Mucosa of descending colon (tissue), 3 donors: ENCODE measurements around the gene NPR3. TPM values are rescaled to one million over a fixed set of nuclear protein-coding genes. Genes with fewer than 3 reads are reported as not detected.

Source experiments
- ATAC-seq: fragments of 200-7000 bp; cut with Tn5 transposase; one replicate; pipeline ENCODE4 v1.9.1; 2020; ENCODE audit warnings: mild to moderate bottlenecking, moderate library complexity
- DNase-seq, 3 donors: peaks; one replicate each; pipeline ENCODE4 v3.0.0-alpha.2; 2020
- H3K36me3 ChIP-seq: fragments of 200-600 bp; one replicate; pipeline ENCODE4 v1.8.0; 2021; ENCODE audit warnings: low read depth, mild to moderate bottlenecking
- H3K4me1 ChIP-seq: fragments of 200-600 bp; one replicate; pipeline ENCODE4 v1.8.0; 2021; ENCODE audit warnings: low read depth, mild to moderate bottlenecking
- H3K4me3 ChIP-seq: fragments of 200-600 bp; one replicate; pipeline ENCODE4 v1.8.0; 2021; ENCODE audit warnings: mild to moderate bottlenecking
- H3K9me3 ChIP-seq: fragments of 200-600 bp; one replicate; pipeline ENCODE4 v1.8.0; 2021; ENCODE audit warnings: mild to moderate bottlenecking
- intact Hi-C, 2 donors: fragments of 100-400 bp; cut with DNase I in 1 of 2; cut with micrococcal nuclease in 1 of 2; formaldehyde crosslinking; loops; one replicate each; pipeline versions ENCODE4 v1.11.0 to v1.11.1; 2022; cut with DNase I, micrococcal nuclease
- total RNA-seq, 3 donors: library from RNA; stranded (reverse); fragmentation: NEBNext Ultra II Directional in 2 of 3; extraction: Animal tissue kit (Norgen Biotek cat#: 25700) in 2 of 3; gene quantifications; one replicate each; pipeline versions ENCODE4 v1.2.1 to v1.2.4, GENCODE V29; 2021 to 2023
- TF ChIP-seq, protein P1 (sequence below): fragments of 200-600 bp; IDR thresholded peaks from one replicate; pipeline ENCODE4 v1.8.0; 2022; ENCODE audit warnings: antibody characterized with exemption, mild to moderate bottlenecking
- donor health status: DM: no; HTN: no; CAD: no; lungs with moderate emphysema.
- donor health status: DM: no; HTN: no; CAD: no.
- donor health status: DM: no; HTN: yes; CAD: no.

The NPR3 gene
- total RNA-seq, 3 donors from 2014 or later, result 1.4 to 24.0 (median 2.8) TPM

DNA sequence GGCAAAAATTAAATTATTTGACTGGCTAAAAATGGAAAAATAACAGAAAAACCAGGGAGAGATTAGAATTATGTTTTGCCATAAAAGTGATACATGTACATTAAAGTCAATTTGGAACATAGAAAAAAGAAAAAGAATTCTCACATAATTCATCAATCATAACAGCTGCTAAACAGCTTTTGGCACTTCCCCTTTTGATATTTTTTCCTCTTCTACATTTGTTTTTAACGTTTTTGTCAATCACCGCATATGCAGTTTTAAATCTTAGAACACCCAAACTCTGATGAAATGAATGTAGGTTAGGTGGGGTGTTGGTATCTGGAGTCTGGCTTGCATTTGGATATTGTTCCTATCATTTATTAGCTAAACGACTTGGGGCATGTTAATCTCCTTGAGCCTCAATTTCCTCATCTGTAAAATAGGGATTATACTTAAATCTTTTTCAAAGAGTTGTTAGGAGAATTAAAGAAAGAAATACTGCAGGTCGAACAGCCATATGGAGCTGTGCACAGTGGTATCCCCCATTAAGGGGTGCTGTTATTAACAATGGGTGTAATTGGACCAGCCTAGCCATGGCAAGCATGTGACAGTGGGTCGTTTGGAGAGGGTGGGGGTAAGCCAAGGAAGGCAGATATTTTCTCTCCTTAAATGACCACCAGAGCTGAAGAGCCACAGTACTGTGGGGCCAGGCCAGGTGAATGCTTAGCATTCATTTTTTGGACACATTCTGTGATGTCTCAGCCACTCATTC lies 22.6 kb downstream of the NPR3 start:
- ATAC-seq (no peak), DNase-seq (no peak)
- no peak overlapping the region for H3K4me3 ChIP-seq
- H3K9me3 ChIP-seq, result no peaks in the 10 kb centered on the region
- TF ChIP-seq, protein P1, sequence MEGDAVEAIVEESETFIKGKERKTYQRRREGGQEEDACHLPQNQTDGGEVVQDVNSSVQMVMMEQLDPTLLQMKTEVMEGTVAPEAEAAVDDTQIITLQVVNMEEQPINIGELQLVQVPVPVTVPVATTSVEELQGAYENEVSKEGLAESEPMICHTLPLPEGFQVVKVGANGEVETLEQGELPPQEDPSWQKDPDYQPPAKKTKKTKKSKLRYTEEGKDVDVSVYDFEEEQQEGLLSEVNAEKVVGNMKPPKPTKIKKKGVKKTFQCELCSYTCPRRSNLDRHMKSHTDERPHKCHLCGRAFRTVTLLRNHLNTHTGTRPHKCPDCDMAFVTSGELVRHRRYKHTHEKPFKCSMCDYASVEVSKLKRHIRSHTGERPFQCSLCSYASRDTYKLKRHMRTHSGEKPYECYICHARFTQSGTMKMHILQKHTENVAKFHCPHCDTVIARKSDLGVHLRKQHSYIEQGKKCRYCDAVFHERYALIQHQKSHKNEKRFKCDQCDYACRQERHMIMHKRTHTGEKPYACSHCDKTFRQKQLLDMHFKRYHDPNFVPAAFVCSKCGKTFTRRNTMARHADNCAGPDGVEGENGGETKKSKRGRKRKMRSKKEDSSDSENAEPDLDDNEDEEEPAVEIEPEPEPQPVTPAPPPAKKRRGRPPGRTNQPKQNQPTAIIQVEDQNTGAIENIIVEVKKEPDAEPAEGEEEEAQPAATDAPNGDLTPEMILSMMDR, result no peak
- no peaks in the 10 kb centered on the region for H3K4me1 ChIP-seq
- intact Hi-C loops, result no loop called here
- H3K36me3 ChIP-seq, result no peaks in the 10 kb centered on the region

DNA sequence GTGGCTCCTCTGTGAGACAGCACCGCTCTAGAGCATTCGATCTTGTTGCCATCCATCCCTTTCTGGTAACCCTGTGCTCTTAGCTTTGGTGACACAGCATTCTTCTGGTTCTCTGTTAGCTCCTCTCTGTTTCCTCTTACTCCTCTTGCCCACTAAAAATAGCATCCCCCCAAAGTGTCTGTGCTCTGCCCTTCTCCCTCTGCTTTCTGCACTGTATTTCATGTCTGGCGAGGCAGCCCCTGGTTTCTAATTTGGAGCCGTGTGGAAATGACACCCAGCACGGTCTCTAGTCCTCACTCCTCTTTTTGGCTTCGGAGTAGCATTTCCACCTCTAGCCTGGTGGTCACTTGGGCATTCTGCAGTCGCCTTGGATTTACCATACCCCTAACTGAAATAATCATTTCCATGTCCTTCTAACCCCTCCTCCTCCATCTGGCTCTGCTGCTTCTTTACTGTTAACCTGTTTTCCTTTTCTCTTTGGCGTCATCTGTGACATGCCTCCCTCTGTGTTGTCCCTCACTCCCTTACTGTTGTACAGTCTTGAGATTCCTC lies 23.8 kb downstream of the NPR3 start:
- Histone ChIP-seq H3K9me3 (no peaks in the 10 kb centered on the region), H3K36me3 (no peaks in the 10 kb centered on the region), H3K4me1 (no peaks in the 10 kb centered on the region), H3K4me3 (no peak overlapping the region)
- TF ChIP-seq, protein P1, result no peak
- intact Hi-C loops, result no loop called here
- DNase-seq (no peak), ATAC-seq (no peak)

DNA sequence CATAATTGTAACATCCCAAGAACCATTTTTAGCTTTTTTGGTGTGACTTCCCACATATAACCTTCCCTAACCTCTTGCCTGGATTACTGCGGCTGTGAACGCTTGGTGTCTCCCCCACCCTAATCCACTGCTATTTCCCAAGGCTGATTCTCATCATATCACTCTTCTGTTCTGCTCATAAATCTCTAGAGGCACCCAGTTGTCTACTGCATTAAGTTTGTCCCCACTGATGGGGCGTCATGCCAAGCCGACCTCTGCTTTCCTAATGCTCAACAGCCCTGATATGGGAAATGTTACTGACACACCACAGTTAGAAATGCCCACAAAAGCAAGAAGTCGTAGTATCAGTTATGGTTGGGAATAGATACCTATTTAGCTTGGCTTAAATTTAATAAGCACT lies 24.4 kb downstream of the NPR3 start:
- Histone ChIP-seq H3K9me3 (no peaks in the 10 kb centered on the region), H3K4me3 (no peak overlapping the region), H3K4me1 (no peaks in the 10 kb centered on the region), H3K36me3 (no peaks in the 10 kb centered on the region)
- ATAC-seq (no peak), DNase-seq (no peak)
- TF ChIP-seq, protein P1, result no peak
- intact Hi-C loops, result no loop called here

DNA sequence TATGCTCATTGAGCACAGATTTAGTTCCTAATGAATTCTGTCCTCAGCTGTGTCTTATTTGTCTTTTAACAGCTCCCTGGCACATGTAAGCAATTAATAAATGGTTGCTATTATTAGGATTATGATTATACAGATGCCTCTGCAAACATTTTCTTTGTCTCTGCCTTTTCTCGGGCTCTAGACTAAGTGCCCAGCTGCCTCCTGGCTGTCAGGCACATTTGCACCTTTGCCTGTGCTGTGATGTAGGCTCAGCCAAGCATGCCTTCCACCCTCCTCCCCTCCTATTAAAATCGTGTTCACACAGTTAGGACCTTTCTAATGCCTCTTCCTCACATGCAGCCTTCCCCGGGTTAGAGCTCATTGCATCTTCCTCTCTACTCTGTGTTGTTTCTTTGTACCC lies 25.7 kb downstream of the NPR3 start:
- intact Hi-C loops, result no loop called here
- TF ChIP-seq, protein P1, result no peak
- no peak for ATAC-seq

DNA sequence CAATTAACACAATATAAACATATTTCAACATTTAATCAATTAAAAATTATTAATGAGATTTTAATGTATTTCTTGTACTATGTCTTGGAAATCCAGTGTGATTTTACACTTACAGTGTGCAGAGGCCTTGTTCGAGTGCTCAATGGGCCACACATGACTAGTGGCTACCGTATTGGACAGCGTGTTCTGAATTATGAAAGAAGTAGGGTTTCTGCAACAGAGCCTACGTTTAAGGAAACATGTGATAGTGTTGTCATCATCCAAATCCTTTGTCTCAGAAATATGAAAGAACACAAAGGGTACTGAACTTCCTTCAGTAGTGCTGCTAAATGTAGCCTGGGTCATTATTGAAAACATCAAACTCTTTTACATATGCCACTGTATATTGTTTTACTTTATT lies 29.5 kb downstream of the NPR3 start:
- ATAC-seq (no peak), DNase-seq (no peak)
- H3K4me3 ChIP-seq, result no peak overlapping the region
- H3K4me1 ChIP-seq, result no peaks in the 10 kb centered on the region
- H3K36me3 ChIP-seq, result no peaks in the 10 kb centered on the region
- no peaks in the 10 kb centered on the region for H3K9me3 ChIP-seq
- intact Hi-C loops, result no loop called here
- TF ChIP-seq, protein P1, result no peak

More for the DNA sequence above, 25.7 kb downstream of the NPR3 start:
- Histone ChIP-seq H3K4me1 (no peaks in the 10 kb centered on the region), H3K9me3 (no peaks in the 10 kb centered on the region), H3K36me3 (no peaks in the 10 kb centered on the region), H3K4me3 (no peak overlapping the region)
- DNase-seq, result no peak
